HG03432 (cell line): Measurements from ENCODE around the gene NCAM2.

Experiments
- ATAC-seq: cut with Tn5 transposase; IDR thresholded peaks from one replicate; pipeline ENCODE4 v1.9.1; 2021; ENCODE audit warnings: mild to moderate bottlenecking, moderate library complexity; ENCODE audit not compliant: unreplicated experiment

NCAM2 gene

GRCh38 chr21:20997636-20998455 lies at the start of gene NCAM2:
NCAM2 (plus strand) TSS chr21:20998409.
- ATAC-seq, result peak; percentile 75

DNA sequence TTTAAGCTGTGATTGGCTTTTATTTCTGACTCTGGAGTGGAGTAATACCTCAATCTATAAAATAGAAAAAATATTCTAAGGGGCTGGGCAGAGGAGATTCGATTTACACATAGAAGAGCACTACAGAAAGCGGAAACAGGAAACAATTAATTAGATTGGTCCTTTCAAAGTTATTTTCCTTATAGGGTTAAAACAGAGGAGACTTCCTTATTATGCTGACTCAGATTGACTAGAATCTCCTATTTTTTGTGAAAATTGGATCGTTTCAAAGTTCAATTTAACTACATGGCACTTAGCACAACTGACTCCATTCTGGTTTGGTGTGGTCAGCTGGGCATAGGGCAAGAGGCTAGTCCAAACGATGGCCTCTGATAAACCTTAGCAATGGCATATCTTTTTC lies 48.3 kb upstream of the NCAM2 start:
- no peak for ATAC-seq

- no peak for ATAC-seq
Observed at GRCh38 chr21:20965816-20966215, 32.4 kb upstream of the NCAM2 start.

DNA sequence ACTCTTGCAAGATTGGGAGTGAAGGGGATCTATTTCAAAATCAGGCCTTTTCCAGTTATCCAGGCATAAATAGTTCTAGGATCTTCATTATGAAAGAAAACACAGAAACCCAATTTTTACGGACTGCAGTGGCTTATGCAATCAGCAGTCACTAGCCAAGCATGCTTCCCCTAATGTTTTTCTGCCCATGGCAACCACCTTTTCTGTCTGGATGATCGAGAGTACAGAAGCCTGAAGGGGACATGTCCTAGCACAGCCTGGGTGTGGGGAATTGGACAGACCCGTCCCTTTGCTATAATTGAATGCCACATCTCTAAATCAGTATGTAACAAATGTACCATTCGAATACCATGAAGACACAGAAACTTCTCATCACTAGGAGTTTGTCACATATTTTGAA lies 29.8 kb upstream of the NCAM2 start:
- no peak for ATAC-seq

GRCh38 chr21:20970691-20971090 lies 27.5 kb upstream of the NCAM2 start:
- ATAC-seq, result no peak

DNA sequence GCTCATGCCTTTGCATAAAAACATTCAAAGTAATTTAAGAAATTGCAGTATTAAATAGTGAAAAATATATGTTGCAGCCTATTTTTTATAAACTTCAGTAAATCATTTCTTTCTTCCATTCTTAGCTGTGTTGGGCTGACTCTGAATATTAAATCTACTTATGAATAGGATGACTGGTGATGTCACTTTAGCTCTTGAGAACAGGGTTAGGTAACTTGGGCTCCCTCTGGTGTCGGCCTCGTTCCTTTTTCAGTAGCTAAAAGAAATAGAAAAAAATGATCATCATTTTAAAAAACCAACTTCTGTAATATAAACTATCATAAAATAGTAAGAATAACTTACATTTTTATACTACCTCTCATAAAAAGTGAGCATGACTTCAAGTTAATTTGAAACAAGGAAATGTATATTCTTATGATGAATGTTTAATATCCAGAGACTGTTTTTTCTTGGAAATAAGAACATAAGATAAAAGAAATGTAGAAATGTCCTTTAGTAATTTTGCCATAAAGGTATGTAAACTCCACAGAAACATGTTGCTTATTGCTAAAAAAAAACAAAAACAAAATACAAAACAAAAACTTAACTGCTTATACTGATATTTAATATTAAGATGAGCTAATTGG lies 26.8 kb upstream of the NCAM2 start:
- peak; percentile 88 for ATAC-seq

GRCh38 chr21:20994790-20995189 lies 3.4 kb upstream of the NCAM2 start:
- ATAC-seq, result no peak

DNA sequence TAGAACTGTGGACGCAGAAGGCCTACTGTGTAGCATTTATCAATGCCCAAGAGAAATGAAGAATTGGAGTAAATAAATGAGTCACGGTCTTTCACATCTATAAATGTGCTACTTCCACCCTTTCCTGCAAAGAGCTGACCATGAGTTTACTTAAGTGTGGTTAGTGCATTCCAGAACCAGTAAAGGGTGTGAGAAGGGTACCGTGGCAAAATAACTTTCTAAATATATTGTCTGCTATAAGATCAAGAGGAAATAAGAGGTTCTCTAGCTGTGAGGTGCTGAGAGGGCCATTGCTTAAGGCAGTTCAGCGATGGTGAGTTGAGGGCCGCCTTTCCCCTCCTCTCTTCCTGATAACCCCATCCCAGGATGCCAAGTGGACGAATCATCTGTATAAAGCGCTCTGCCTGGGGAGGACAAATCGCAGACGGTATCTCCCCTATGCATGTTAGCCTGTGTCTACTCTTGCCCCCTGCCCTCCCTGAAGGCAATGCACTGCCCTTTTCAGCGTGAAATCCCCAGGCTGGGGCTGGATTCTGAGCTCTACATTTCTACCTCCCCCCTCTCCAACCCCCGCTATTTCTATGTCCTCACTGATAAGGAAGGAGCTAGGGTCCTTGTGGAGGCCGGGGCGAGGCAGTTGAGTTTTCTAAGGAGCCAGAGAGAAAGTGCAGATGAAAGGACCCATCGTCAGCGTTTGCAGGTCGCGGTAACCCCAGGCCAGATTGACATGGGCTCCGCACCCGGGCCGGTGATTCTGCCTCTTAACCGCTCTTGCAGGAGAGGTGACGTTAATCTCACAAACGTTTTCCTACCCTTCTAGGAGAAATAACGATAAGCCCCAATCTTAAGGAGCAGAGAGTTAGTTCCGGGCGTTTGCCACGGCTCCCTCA lies 1.5 kb upstream of the NCAM2 start:
- ATAC-seq, result no peak

DNA sequence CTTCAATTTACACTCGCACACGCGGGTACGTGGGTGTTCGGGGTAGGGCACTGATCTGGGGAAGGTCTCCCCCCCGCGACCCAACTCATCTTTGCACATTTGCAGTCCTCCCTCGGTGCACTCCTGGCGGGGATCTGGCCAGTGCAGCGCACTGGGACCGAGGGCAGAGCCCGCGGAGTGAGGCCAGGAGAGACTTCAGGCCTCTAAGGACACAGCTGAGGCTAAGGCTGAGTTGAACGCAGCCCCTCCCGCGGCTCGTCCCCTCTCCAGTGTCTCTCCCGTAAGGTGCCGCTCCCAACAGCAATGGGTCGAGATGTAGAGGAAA lies 936 bp upstream of the NCAM2 start:
- no peak for ATAC-seq

GRCh38 chr21:20998456-20998789 lies 214 bp downstream of the NCAM2 start:
- no peak for ATAC-seq

DNA sequence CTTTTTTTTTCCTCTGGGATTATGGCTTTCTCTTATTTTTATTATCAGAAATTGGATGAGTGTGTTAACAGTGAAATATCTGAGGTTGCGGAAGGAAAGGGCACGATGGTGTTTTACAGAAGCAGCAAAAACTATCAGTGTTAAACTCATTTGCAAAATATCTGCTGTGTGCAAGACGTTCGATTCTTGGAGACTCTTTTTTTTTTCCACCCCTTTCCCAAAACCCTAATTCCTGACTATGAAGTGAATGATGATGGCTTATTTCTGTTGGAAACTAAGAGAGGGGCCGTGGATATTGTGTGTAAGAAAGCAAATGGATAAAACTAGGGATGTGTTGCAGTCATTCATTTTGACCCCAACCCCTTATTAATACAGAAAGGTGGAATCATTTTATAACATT lies 677 bp downstream of the NCAM2 start:
- no peak for ATAC-seq

DNA sequence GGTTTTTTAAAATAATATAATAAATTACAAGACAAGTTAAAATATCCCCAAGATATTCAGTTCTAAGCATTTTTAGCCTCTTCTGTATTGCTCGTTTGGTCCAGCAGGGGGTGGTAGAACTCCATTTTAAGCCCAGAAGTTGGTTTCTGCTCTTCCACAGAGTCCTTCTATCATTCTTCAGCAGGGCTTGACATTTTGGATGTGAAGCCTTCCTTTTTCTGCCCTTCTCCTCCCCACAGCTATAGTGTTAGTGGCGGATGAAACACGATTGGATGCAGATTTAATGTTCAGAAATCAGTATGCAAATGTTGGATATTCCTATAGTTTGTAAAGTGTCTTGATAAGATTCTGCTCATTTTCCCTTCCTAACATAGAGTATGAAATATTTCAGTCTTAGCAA lies 1.4 kb downstream of the NCAM2 start:
- ATAC-seq, result peak; percentile 42

GRCh38 chr21:21000591-21001175 lies 2.5 kb downstream of the NCAM2 start:
- no peak for ATAC-seq

DNA sequence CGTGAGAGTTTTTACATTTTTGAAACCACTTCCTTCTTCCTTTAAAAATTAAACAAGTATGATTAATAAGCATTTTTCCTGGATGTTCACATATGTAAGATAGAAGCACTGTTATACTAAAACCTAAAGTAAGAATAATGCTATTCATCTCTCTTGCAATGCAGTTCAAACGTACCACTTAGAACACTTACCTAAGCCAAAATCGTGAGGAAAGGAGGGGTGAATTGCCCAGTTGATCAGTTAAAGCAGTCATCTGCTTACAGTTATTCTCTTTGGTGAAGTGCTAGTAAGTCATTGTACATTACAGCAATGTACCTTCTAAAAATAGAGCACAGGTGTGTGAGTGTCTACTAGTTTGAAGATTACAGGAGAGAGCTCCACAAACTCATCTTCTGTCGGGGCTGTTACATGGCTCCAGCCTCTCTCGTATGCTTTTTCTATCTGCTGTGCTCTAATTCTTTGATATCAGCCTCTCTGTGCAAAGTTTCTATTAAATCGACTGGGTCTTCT lies 3.4 kb downstream of the NCAM2 start:
- ATAC-seq, result no peak

DNA sequence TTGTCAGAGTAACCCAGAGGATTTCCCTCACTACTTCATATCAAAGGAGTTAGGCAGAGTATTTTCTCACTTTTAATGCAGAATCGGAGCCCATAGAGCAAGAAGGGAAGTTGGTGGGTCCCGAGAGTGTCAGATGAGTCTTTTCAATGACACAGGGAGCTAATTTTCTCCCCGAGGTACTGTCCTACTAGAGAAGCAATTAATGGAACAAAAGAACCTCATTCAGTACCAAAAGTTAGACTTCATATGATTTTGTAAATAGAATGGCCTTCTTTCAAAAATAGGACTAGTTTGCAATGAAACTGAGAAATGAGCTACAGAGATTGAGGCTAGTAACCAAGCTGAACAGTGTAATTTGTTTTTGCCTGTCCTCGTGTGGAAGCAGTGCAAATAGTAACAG lies 3.9 kb downstream of the NCAM2 start:
- no peak for ATAC-seq

DNA sequence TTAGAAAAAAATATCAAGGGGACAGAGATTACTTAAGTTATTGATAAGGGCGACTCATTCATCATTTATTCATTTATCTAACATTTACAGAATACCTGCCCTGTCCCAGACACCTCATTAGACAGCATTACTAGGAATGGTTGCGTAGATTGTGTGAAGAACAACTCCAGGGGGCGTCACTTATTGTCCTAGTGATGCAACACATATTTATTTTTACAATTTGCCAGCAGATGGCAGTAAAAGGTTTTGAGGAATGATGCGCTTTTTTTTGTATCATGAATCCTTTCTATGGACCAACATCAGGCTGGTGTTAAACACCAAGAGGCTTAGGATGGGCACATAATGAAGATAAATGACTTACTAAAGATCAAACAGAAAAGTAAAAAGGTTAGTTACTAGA lies 5.5 kb downstream of the NCAM2 start:
- ATAC-seq, result no peak

- ATAC-seq, result no peak
Observed at GRCh38 chr21:21007606-21008005, 9.4 kb downstream of the NCAM2 start.

- no peak for ATAC-seq
Observed at GRCh38 chr21:21010228-21010627, 12.0 kb downstream of the NCAM2 start.

GRCh38 chr21:21010698-21011097 lies 12.5 kb downstream of the NCAM2 start:
- ATAC-seq, result no peak

DNA sequence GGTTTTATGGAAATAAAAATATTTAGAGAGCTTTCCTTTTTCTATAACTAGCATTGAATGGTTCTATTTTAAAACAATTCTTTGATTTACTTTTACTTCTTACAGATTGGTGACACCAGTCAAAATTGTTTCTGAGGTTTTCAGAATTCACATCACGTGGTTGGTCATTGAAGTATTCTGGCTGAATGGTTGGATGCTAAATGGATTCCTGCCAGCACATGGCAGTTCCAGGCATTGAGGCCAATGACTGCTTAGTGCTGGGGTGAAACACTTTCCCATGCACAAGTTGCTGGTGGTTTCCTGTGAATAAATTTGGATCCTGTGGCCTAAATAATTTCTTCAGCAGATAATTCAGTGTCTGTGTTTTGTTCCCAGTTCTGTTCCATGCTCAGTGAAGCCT lies 20.6 kb downstream of the NCAM2 start:
- ATAC-seq, result no peak

DNA sequence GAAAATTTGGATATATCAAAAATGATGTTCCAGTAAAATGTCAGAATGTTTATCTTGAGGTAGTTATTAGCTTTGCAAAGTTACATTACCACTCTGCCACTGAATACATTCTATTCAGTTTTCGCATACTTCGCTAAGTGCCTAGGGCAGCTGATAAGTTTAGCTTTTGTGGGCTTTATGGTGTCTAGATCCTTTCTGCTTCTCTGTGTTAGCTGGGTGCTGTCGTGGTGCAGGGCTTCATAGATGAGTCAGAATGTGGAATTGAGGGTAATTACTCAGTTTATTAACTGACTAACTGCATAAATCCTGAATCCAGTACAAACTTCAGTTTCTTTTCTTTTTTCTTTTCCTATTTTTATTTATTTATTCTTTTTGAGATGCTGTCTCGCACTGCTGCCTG lies 21.5 kb downstream of the NCAM2 start:
- no peak for ATAC-seq
